Mucosa of gallbladder (tissue), 1 donor: Measurements from ENCODE around the gene MCHR1. TPM values are rescaled to one million over a fixed set of nuclear protein-coding genes. Genes with fewer than 3 reads are reported as not detected.
"Not testable (repeated sequence)": the region's sequence is repeated elsewhere in the genome, so short reads cannot be mapped to it uniquely, and the experiment has no call there.

Source experiments
- DNase-seq: peaks from one replicate; pipeline ENCODE4 v3.0.0-alpha.2; 2020; ENCODE audit warnings: low spot score
- total RNA-seq: library from RNA; stranded (reverse); gene quantifications from one replicate; pipeline ENCODE4 v1.2.1, GENCODE V29; 2021
- donor health status: DM: no; HTN: no; CAD: no.

MCHR1 gene
- total RNA-seq, result 0.23 TPM

DNA sequence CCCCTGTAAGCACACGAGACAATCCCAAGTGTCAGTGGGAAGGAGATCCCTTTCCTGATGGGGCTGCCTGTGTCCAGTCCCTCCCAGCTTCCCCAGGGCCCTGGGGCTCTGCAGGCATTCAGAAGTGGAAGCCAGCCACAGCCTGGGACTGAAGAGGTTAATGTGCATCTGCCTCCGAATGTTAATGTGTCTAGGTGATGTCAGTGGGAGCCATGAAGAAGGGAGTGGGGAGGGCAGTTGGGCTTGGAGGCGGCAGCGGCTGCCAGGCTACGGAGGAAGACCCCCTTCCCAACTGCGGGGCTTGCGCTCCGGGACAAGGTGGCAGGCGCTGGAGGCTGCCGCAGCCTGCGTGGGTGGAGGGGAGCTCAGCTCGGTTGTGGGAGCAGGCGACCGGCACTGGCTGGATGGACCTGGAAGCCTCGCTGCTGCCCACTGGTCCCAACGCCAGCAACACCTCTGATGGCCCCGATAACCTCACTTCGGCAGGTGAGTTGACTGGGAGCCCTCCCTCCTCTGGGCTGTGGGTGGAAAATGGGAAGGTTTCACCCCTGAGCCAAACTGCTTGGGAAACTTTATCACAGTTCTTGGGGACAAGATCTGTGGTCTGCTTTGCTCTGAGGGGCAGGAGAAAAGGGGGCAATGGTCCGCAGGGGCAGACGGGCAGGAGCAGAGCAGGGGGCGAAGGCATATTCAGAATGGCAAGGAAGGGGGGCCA, at the start of gene MCHR1:
TSS of gene MCHR1 (plus strand) at position 236 of the 715 bp plus-strand sequence. CDS start at position 405, 169 bp downstream.
- no peak for DNase-seq

DNA sequence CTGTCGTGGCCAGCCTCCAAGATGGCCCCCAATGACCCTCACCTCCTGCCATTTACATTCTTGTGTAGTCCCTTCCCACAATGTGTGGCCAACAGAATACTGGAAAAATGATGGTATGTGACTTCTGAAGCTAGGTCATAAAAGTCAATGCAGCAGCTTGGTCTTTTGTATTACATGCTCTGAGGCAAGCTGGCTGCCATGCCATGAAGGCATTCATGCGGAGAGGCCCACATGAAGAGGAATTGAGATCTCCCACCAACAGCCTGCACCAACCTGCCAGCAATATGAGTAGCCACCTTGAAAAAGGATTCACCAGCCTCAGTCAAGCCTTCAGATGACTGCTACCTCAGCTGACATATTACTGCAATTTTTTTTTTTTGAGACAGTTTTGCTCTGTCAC, 47.4 kb upstream of the MCHR1 start:
- DNase-seq, result no peak

DNA sequence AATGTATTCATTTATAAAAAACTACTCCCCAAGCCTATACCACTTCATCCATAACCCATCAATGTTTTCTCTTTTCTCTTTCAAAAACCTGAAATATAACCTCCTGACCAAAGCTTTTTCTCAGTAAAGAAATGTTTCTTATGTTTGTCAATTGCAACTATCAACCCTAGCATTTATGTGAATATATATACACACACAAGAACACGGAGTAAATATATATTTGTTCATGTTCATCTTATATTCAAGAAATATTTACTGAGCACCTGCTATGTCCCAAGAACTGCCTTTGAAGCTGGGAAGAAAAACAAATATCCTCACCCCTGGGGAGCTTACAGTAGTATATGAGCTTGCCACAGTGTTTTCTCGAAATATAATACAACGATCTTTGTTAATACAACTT, 46.2 kb upstream of the MCHR1 start:
- no peak for DNase-seq

DNA sequence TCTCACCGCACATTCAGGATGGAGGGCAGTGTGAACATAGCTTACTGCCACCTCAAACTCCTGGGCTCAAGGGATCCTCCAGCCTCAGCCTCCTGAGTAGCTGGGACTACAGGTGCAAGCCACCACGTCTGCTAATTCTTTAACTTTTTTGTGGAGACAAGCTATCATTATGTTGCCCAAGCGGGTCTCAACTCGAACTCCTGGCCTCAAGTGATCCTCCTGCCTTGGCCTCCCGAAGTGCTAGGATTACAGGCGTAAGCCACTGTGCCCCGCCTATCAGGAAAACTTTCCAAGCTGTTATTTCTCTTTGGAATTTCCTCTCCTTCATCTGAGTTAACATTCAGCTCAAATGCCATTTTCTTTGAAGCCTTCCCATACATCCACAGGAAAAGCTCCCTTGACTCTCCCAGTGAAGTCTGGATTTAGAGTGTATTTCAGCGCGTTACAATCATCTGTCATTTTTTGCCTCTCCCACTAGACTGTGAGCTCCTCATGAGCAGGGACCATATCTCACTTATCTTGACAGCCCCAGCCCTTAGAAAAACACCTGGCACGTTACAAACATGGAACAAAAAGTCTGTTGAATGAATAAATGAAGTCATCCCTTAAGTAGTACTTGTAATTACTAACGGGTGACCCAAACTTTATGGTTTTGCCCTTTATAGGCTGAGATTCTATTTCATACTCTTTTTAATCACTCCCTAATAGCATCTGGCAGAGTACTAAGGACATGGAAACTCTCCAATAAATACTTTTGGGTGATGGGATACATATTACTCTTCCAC, 45.0 kb upstream of the MCHR1 start:
- DNase-seq, result no peak

DNA sequence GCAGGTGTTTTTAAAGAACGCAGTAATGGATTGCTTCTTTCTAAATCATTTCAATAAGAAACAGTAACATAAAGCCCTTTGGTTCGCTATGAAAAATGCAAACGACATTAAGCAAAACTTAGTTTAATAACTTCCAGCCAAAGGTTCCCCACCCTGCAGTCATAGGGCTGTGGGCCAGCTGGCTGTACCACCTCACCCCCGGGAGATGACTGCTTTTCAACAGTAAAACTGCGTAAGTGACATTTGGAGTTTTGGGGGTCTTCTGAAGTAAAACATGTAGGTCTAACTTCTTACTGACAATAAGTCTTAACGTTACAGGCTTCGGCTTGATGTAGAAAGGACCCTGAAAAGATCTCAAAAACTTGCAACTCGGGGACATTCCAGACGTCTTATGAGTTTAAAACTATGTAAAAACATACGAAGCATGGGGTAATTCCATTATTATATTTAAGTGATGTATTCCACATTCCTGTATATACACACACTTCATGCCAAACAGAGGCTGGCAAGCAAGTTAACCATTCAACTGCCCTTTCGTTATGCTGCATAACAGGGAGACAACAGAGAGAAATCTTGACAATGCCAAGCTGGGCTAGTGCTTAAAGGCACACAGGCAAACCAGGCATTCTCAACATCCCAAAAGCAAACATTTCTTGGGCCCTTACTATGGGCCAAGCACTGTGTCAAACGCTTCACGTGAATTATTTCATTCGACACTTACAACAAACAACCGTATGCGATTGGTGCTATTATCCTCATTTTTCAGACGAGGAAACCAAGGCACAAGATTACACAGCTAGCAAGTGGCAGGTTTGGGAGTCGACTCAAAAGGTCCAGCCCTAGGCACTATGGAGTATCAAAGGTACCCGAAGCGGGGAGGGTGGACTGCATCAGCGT, 44.0 kb upstream of the MCHR1 start:
- no peak for DNase-seq

- DNase-seq, result no peak
These were observed 43.3 kb upstream of the MCHR1 start for GRCh38 chr22:40635940-40636379.

DNA sequence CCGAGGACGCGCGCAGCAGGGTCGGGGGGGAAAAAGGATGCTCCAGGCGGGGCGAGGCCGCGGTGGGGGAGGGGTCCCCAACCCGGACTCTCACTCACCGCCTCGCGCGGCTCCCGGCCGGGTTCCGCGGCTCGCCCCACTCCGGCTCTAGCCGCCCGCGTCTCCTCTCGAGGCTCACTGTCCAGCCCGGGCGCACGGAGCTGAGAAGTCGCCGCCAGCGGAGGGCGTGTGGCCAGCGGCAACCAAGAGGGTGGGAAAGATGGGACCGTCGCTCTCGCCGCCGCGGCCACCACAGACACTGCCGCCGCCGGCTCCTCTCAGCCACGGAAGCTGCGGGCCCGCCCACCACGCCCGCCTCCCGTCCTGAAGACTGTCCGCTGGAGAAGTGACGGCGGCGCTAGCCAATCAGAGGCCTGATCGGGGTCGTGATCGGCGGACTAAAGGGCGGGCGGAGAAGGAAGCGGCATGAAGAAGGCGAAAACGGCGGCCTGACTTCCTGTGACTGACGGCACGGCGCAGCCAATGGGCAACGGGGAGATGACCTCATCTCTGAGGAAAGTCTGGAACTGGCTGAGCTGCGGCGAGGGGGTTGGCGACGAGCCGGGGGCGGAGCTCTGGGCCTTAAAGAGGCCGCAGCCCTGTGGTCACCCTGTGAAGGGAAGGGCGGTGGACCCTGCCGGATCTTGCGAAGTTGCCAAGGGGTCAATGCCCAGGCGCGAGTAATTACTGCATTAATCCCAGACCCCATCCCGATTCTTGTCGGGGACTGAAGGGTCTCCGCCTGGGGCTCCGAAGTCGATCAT, 42.7 kb upstream of the MCHR1 start, which contains the start of gene MRTFA:
TSS of gene MRTFA (minus strand) at position 340 of the 803 bp plus-strand sequence.
- DNase-seq, result peak; percentile 100

DNA sequence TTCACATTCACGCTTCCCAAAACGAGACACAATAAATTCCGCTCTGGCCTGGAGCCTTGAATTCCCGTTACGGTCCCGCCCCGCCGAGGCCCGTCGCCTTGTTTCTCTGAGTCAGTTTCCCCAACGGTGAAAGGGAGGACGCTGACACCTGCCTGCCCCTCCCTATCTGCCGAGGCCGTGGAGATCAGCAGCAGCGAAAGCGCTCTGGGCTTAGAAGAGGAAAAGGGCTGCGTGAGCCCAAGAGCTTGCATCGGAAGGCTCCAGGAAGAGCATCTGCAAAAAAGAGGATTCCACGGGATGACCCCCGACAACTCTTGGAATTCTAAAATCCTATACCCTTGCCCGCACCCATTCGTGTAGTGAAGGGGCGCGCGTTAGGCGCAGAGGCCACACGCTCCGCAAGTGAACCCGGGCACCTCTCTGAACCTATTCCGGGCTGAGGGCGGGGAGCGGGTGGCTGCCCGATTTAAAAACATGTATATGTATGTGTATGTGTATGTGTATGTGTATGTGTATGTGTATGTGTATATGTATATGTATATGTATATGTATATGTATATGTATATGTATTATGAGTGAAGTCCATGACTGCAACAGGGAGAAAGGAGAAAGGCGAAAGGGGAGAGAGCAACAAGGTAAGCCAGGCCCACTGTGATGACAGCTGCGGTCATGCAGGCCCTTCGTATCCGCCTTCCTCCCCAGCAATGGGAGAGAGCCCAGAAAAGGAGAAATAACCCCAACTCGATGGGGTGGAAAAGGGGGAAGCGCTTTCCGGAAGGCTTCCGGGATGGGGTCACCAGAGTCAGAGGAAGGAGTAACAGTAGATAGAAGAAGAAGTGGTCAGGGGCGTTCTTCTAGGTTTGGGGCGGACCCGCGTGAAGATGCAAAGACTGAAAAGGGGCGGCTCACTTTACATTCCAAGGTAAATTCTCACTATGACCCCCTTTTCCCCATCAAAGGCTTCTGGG, 41.8 kb upstream of the MCHR1 start:
- DNase-seq, result no peak

GRCh38 chr22:40638261-40638660, 41.0 kb upstream of the MCHR1 start:
- no peak for DNase-seq

GRCh38 chr22:40641269-40641668, 38.0 kb upstream of the MCHR1 start:
- no peak for DNase-seq

DNA sequence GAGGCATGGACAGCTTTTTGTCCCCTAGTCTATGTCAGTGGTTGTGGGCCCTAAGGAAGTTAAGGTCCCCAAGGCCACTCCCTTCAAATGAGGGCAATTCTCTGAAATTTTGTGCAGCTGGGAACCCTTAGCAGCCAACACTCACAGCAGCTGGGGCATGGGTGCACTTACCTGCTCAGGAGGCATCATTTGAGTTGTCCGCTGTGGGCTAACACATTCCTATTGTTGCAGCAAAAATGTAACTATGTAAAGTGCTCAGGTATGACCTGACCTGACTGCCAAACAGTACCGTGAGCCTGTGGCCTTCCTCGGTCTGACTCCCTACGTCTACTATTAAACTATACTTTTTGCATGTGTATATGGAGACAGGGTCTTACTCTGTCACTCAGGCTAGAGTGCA, 37.0 kb upstream of the MCHR1 start:
- no peak for DNase-seq

DNA sequence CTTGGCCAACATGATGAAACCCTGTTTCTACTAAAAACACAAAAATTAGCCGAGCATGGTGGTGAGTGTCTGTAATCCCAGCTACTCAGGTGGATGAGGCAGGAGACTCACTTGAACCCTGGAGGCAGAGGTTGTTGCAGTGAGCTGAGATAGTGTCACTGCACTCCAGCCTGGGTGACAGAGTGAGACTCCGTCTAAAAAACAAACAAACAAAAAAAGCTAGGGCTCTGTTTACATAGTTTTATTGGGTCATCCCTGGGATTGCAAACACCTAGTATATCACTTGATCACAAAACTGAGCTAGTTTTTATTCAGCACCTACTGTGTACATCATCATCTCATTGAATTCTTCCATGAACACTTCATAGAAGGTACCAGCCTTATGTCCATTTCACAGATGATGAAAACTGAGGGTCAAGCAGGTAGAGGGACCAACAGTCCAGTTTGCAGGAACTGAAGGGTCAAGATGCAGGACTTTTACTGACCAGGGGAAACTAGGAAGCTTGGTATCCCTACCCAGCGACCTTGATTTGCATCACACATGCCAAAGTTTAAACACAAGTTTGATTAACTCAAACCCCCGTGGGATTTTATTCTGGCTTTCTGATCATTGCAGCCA, 33.6 kb upstream of the MCHR1 start:
- DNase-seq, result no peak

- DNase-seq, result no peak
These were observed 30.9 kb upstream of the MCHR1 start for GRCh38 chr22:40648386-40648785.

DNA sequence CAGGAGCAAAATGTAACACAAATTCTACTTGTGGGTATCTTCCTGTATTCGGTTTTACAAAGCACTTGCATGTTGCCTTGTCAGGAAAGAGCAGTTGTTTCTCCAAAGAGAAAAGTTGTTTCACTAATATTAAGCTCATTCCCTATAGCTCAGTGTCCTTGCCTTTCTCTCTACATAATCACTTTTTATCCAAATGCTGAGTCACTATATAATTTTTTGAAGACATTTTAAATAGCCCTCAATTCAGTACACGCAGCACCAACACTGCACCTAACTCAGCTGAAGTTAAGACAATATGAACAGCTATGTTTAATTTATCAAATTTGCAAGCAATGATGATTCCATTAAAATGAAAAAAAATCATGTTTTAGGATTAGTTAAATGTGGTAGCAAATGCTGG, 28.2 kb upstream of the MCHR1 start:
- no peak for DNase-seq

- DNase-seq, result peak; percentile 93
These were observed 27.5 kb upstream of the MCHR1 start for GRCh38 chr22:40651563-40652501.

GRCh38 chr22:40653361-40653760, 25.9 kb upstream of the MCHR1 start:
- no peak for DNase-seq

GRCh38 chr22:40654522-40655167, 24.6 kb upstream of the MCHR1 start:
- peak; percentile 53 for DNase-seq

- not testable (repeated sequence) for DNase-seq
These were observed 23.3 kb upstream of the MCHR1 start for GRCh38 chr22:40655941-40656340.
